Progenitor cell of endocrine pancreas (in vitro differentiated cells): Measurements from ENCODE around the gene SLC10A2. TPM values are rescaled to one million over a fixed set of nuclear protein-coding genes. Genes with fewer than 3 reads are reported as not detected.
"Not testable (repeated sequence)": the region's sequence is repeated elsewhere in the genome, so short reads cannot be mapped to it uniquely, and the experiment has no call there.

ENCODE experiments used
- DNase-seq: peaks from one replicate; pipeline ENCODE4 v3.0.0; 2021; ENCODE audit warnings: low spot score; ENCODE audit not compliant: unreplicated experiment
- H3K27ac Mint-ChIP-seq: 2 replicates; pipeline ENCODE4 v1.8.0; 2021; ENCODE audit warnings: mild to moderate bottlenecking, moderate library complexity, mixed read lengths
- H3K27me3 Mint-ChIP-seq: 2 replicates; pipeline ENCODE4 v1.8.0; 2021; ENCODE audit warnings: mixed read lengths
- H3K36me3 Mint-ChIP-seq: 2 replicates; pipeline ENCODE4 v1.8.0; 2022; ENCODE audit warnings: mixed read lengths; ENCODE audit not compliant: insufficient read depth
- H3K4me1 Mint-ChIP-seq: 2 replicates; pipeline ENCODE4 v1.8.0; 2021; ENCODE audit warnings: low read depth, mixed read lengths
- H3K4me3 Mint-ChIP-seq: 2 replicates; pipeline ENCODE4 v1.8.0; 2021; ENCODE audit warnings: low read depth, mild to moderate bottlenecking, moderate library complexity, mixed read lengths
- H3K9me3 Mint-ChIP-seq: 2 replicates; pipeline ENCODE4 v1.8.0; 2021; ENCODE audit warnings: low read depth, mixed read lengths
- long read RNA-seq: library from polyadenylated mRNA; unstranded; transcript quantifications from one replicate; pipeline ENCODE4 v2.0.0, GENCODE V29; 2020
- total RNA-seq: library from RNA; stranded (reverse); gene quantifications from 2 replicates; pipeline ENCODE4 v1.2.1, GENCODE V29; 2021
- TF ChIP-seq, protein P1 (sequence below): fragments of 200-600 bp; sonication (generic); IDR thresholded peaks from one replicate; pipeline ENCODE4 v1.5.0; 2021; ENCODE audit warnings: antibody characterized with exemption, mild to moderate bottlenecking; ENCODE audit not compliant: unreplicated experiment

Gene SLC10A2
- total RNA-seq, result not detected in 2 replicates
- long read RNA-seq, result 0 reads

DNA sequence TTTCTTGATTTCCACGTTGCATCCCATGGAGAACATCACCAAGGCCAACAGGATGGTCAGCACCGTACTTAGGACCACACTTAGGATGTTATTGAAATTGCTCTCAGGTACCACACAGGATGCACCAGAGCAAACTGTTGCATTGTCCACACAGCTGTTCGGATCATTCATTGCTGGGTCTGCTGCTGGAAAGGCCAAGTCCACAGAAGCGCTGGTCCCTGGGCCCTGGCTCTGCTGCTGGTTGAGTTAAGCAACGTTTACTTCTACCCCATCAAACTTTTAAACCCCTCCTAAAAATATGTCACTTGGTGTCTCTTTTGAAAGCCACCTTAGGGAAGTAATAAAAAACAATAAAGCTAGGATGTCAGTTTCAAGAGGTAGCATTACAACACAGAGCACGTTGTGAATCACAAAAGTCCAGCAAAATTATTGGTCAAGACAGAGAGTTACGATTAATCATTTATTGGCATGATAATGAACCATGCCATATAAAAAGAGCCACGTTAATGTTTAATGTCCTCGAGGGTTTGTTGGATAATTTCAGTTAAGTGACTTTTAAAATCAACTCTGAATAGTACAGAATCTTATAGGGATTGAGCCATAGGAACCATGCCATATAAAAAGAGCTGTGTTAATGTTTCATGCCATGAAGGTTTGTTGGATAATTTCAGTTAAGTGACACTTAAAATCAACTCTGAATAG, at the start of gene SLC10A2:
SLC10A2 (minus strand) TSS at position 339 of the 702 bp plus-strand sequence; CDS start at position 171, 168 bp downstream.
- H3K4me3 Mint-ChIP-seq, result no peak within 1 kb of the TSS
- H3K9me3 Mint-ChIP-seq, result no peaks in the 10 kb centered on the region
- no peaks in the 10 kb centered on the region for H3K4me1 Mint-ChIP-seq
- TF ChIP-seq, protein P1, sequence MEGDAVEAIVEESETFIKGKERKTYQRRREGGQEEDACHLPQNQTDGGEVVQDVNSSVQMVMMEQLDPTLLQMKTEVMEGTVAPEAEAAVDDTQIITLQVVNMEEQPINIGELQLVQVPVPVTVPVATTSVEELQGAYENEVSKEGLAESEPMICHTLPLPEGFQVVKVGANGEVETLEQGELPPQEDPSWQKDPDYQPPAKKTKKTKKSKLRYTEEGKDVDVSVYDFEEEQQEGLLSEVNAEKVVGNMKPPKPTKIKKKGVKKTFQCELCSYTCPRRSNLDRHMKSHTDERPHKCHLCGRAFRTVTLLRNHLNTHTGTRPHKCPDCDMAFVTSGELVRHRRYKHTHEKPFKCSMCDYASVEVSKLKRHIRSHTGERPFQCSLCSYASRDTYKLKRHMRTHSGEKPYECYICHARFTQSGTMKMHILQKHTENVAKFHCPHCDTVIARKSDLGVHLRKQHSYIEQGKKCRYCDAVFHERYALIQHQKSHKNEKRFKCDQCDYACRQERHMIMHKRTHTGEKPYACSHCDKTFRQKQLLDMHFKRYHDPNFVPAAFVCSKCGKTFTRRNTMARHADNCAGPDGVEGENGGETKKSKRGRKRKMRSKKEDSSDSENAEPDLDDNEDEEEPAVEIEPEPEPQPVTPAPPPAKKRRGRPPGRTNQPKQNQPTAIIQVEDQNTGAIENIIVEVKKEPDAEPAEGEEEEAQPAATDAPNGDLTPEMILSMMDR, result no peak
- H3K27me3 Mint-ChIP-seq, result no peaks in the 10 kb centered on the region
- DNase-seq, result no peak
- no peaks in the 10 kb centered on the region for H3K36me3 Mint-ChIP-seq
- H3K27ac Mint-ChIP-seq, result peak within 1 kb of the TSS; percentile 29

GRCh38 chr13:103107580-103107979, 41.4 kb upstream of the SLC10A2 start:
- no peak overlapping the region for H3K27ac Mint-ChIP-seq
- no peaks in the 10 kb centered on the region for H3K27me3 Mint-ChIP-seq
- no peaks in the 10 kb centered on the region for H3K36me3 Mint-ChIP-seq

GRCh38 chr13:103104340-103104739, 38.1 kb upstream of the SLC10A2 start:
- no peak for DNase-seq
- Mint-ChIP-seq H3K27me3 (no peaks in the 10 kb centered on the region), H3K36me3 (no peaks in the 10 kb centered on the region), H3K27ac (no peak overlapping the region), H3K4me3 (no peak overlapping the region), H3K9me3 (peaks cover 3% of the 10 kb centered on the region), H3K4me1 (no peaks in the 10 kb centered on the region)
- TF ChIP-seq, protein P1, result no peak

More at GRCh38 chr13:103107580-103107979, 41.4 kb upstream of the SLC10A2 start:
- Mint-ChIP-seq H3K4me1 (no peaks in the 10 kb centered on the region), H3K4me3 (no peak overlapping the region), H3K9me3 (peaks cover 3% of the 10 kb centered on the region)
- TF ChIP-seq, protein P1, result no peak
- DNase-seq, result no peak

GRCh38 chr13:103103456-103103855, 37.2 kb upstream of the SLC10A2 start:
- H3K36me3 Mint-ChIP-seq, DNase-seq: not testable (repeated sequence)

GRCh38 chr13:103102482-103102881, 36.3 kb upstream of the SLC10A2 start:
- Mint-ChIP-seq H3K27me3 (no peaks in the 10 kb centered on the region), H3K9me3 (peaks cover 3% of the 10 kb centered on the region), H3K27ac (no peak overlapping the region), H3K4me1 (no peaks in the 10 kb centered on the region), H3K36me3 (no peaks in the 10 kb centered on the region), H3K4me3 (no peak overlapping the region)
- TF ChIP-seq, protein P1, result no peak
- DNase-seq, result no peak

More at GRCh38 chr13:103103456-103103855, 37.2 kb upstream of the SLC10A2 start:
- H3K4me1 Mint-ChIP-seq, H3K9me3 Mint-ChIP-seq, H3K27ac Mint-ChIP-seq, H3K27me3 Mint-ChIP-seq, H3K4me3 Mint-ChIP-seq: not testable (repeated sequence)

DNA sequence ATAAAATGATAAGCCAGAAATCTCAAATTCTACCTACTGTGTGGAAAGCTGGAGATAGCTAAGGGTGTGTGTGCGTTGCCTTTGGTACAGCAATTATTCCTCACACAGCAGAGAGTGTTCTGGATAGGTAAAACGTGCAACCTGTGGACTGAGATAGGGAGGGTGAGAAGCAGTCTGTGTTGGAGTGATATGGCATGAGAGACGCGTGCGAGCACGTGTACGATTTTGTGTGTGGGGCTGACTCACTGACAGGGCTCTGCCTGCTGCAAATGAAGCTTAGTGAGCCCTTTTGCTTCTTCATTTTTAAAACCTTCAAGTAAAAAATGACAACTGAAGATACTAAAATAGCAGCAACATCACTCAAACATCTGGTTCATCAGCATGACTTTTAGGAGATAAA, 35.7 kb upstream of the SLC10A2 start:
- Mint-ChIP-seq H3K36me3 (no peaks in the 10 kb centered on the region), H3K27me3 (no peaks in the 10 kb centered on the region), H3K27ac (no peak overlapping the region), H3K4me3 (no peak overlapping the region), H3K9me3 (peaks cover 3% of the 10 kb centered on the region), H3K4me1 (no peaks in the 10 kb centered on the region)
- no peak for DNase-seq
- TF ChIP-seq, protein P1, result no peak
